HepG2 (cell line): ENCODE measurements around the gene TACC3. TPM values are rescaled to one million over a fixed set of nuclear protein-coding genes. Genes with fewer than 3 reads are reported as not detected.

Experiments used
- E2F2 ChIP-seq: sonication (generic); formaldehyde crosslinking; IDR thresholded peaks from 2 replicates; pipeline ENCODE4 v1.4.0; 2020; ENCODE audit warnings: missing genetic modification reagents, borderline replicate concordance
- KDM5B ChIP-seq: sonication (generic); formaldehyde crosslinking; IDR thresholded peaks from 2 replicates; pipeline ENCODE4 v1.4.0; 2020; ENCODE audit warnings: missing genetic modification reagents, mild to moderate bottlenecking, borderline replicate concordance
- MEF2D ChIP-seq: sonication (generic); formaldehyde crosslinking; IDR thresholded peaks from 2 replicates; pipeline ENCODE4 v1.5.1; 2020; ENCODE audit warnings: mild to moderate bottlenecking, missing genetic modification reagents
- MTA1 ChIP-seq: sonication (generic); formaldehyde crosslinking; IDR thresholded peaks from 2 replicates; pipeline ENCODE4 v1.4.0; 2020; ENCODE audit warnings: missing genetic modification reagents, mild to moderate bottlenecking, borderline replicate concordance
- NCOA2 ChIP-seq: sonication (generic); formaldehyde crosslinking; IDR thresholded peaks from 2 replicates; pipeline ENCODE4 v1.8.0; 2022; ENCODE audit warnings: inconsistent platforms
- PAF1 ChIP-seq: IDR thresholded peaks from 2 replicates; pipeline ENCODE4 v1.6.1; 2016; ENCODE audit warnings: missing genetic modification reagents, missing compliant biosample characterization
- RFXAP ChIP-seq: sonication (generic); formaldehyde crosslinking; IDR thresholded peaks from 2 replicates; pipeline ENCODE4 v1.4.0; 2020; ENCODE audit warnings: missing genetic modification reagents, borderline replicate concordance
- SNRNP70 ChIP-seq: fragments of 200-400 bp; formaldehyde crosslinking; IDR thresholded peaks from 2 replicates; pipeline ENCODE4 v1.6.1; 2017; ENCODE audit warnings: mild to moderate bottlenecking, low read depth, low read length, moderate library complexity
- ZNF383 ChIP-seq: sonication (generic); formaldehyde crosslinking; IDR thresholded peaks from 2 replicates; pipeline ENCODE4 v1.4.0; 2020; ENCODE audit warnings: missing genetic modification reagents, mild to moderate bottlenecking, borderline replicate concordance
- ZNF407 ChIP-seq: sonication (generic); formaldehyde crosslinking; IDR thresholded peaks from one replicate; pipeline ENCODE4 v1.5.1; 2020; ENCODE audit warnings: mild to moderate bottlenecking, missing genetic modification reagents; ENCODE audit errors: not compliant biosample characterization
- ZNF570 ChIP-seq: sonication (generic); formaldehyde crosslinking; IDR thresholded peaks from 2 replicates; pipeline ENCODE4 v1.4.0; 2020; ENCODE audit warnings: mild to moderate bottlenecking, missing genetic modification reagents, borderline replicate concordance
- ZNF746 ChIP-seq: sonication (generic); formaldehyde crosslinking; IDR thresholded peaks from 2 replicates; pipeline ENCODE4 v1.8.0; 2022; ENCODE audit warnings: mild to moderate bottlenecking, missing genetic modification reagents
- polyA plus RNA-seq, 8 experiments: library from polyadenylated mRNA; depleted of rRNA in 3 of 8; stranded (reverse) in 7 of 8; unstranded in 1 of 8; fragments of >200 nt; fragmentation: Illumina TruSeq in 4 of 8; extraction: Trizol in 4 of 8; gene quantifications; 2 replicates each; pipeline versions ENCODE4 v1.2.1 to v1.2.3, GENCODE V29; 2011 to 2016; ENCODE audit warnings: low read depth in 4 of 8, missing spikeins in 1 of 8, mixed read lengths in 1 of 8; ENCODE audit not compliant: insufficient read depth in 1 of 8
- total RNA-seq, 5 experiments: library from RNA; depleted of rRNA; stranded (reverse); fragments of >200 nt; fragmentation: Illumina TruSeq; extraction: Trizol; gene quantifications; 2 replicates each; pipeline ENCODE4 v1.2.3, GENCODE V29; 2016; ENCODE audit warnings: low read depth in 1 of 5
- TF ChIP-seq, protein P1 (sequence below): sonication (generic); formaldehyde crosslinking; IDR thresholded peaks from 2 replicates; pipeline ENCODE4 v1.4.0; 2020; ENCODE audit warnings: mild to moderate bottlenecking, missing genetic modification reagents
- TF ChIP-seq, protein P2 (sequence below): sonication (generic); formaldehyde crosslinking; IDR thresholded peaks from 2 replicates; pipeline ENCODE4 v1.5.1; 2020; ENCODE audit warnings: missing genetic modification reagents, mild to moderate bottlenecking, borderline replicate concordance

The TACC3 gene
- total and polyA plus RNA-seq, 2 of the 13 experiments (the other 11 are each of a cell fraction or from before 2014, with no cell fraction given), result 20.3 to 21.2 TPM

GRCh38 chr4:1775731-1776500 lies 54.6 kb downstream of the TACC3 start (continued):
- no peak for TF ChIP-seq ZNF407 (CRISPR knock-in tag)
- TF ChIP-seq RFXAP (CRISPR knock-in tag), result peak; percentile 61; the same call in 1 of the 2 replicates
- TF ChIP-seq KDM5B, result peak; percentile 69
- TF ChIP-seq SNRNP70, result no peak
- TF ChIP-seq, protein P1, sequence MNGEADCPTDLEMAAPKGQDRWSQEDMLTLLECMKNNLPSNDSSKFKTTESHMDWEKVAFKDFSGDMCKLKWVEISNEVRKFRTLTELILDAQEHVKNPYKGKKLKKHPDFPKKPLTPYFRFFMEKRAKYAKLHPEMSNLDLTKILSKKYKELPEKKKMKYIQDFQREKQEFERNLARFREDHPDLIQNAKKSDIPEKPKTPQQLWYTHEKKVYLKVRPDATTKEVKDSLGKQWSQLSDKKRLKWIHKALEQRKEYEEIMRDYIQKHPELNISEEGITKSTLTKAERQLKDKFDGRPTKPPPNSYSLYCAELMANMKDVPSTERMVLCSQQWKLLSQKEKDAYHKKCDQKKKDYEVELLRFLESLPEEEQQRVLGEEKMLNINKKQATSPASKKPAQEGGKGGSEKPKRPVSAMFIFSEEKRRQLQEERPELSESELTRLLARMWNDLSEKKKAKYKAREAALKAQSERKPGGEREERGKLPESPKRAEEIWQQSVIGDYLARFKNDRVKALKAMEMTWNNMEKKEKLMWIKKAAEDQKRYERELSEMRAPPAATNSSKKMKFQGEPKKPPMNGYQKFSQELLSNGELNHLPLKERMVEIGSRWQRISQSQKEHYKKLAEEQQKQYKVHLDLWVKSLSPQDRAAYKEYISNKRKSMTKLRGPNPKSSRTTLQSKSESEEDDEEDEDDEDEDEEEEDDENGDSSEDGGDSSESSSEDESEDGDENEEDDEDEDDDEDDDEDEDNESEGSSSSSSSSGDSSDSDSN (CRISPR knock-in tag), result peak; percentile 76
- TF ChIP-seq MTA1 (CRISPR knock-in tag), result peak; percentile 15; the same call in 1 of the 2 replicates
- TF ChIP-seq ZNF570 (CRISPR knock-in tag), result no peak
- no peak for TF ChIP-seq ZNF746 (CRISPR knock-in tag)
- TF ChIP-seq, protein P2, sequence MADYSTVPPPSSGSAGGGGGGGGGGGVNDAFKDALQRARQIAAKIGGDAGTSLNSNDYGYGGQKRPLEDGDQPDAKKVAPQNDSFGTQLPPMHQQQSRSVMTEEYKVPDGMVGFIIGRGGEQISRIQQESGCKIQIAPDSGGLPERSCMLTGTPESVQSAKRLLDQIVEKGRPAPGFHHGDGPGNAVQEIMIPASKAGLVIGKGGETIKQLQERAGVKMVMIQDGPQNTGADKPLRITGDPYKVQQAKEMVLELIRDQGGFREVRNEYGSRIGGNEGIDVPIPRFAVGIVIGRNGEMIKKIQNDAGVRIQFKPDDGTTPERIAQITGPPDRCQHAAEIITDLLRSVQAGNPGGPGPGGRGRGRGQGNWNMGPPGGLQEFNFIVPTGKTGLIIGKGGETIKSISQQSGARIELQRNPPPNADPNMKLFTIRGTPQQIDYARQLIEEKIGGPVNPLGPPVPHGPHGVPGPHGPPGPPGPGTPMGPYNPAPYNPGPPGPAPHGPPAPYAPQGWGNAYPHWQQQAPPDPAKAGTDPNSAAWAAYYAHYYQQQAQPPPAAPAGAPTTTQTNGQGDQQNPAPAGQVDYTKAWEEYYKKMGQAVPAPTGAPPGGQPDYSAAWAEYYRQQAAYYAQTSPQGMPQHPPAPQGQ (CRISPR knock-in tag), result no peak
- 0 out of 2 replicates have a peak, but pooled peaks have one; percentile 21 for TF ChIP-seq MEF2D (CRISPR knock-in tag)
- TF ChIP-seq ZNF383, result no peak
- no peak for TF ChIP-seq NCOA2
- TF ChIP-seq PAF1 (CRISPR knock-in tag), result no peak
- no peak for TF ChIP-seq E2F2 (CRISPR knock-in tag)
